ENCODE data around the gene UFSP2.

UFSP2 gene

DNA sequence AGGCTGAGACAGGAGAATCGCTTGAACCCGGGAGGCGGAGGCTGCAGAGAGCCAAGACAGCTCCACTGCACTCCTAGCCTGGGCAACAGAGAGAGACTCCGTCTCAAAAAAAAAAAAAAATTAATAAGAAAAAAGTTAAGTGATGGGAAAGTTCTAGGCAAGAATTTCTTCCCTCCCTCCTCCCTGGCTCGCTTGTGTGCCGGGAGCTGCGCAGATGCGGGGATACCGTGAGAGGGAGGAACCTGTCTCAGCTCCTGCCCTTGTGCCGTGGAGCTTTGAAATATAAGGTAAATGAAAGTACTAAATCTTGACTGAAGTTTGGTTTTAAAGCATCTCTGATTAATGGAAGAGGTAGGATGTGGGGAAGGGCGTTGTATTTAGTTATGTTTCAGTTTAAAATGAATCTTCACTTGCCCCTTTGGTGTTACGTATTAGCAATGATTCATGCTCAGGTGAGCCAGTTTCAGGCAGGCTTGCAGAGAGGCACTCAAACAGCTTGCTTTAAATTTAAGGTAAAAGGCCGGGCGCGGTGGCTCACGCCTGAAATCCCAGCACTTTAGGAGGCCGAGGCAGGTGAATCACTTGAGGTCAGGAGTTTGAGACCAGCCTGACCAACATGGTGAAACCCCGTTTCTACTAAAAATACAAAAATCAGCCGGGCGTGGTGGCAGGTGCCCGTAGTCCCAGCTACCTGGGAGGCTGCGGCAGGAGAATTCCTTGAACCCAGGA is 1.4 kb upstream of the UFSP2 start:
- no peak for FAIRE-seq

DNA sequence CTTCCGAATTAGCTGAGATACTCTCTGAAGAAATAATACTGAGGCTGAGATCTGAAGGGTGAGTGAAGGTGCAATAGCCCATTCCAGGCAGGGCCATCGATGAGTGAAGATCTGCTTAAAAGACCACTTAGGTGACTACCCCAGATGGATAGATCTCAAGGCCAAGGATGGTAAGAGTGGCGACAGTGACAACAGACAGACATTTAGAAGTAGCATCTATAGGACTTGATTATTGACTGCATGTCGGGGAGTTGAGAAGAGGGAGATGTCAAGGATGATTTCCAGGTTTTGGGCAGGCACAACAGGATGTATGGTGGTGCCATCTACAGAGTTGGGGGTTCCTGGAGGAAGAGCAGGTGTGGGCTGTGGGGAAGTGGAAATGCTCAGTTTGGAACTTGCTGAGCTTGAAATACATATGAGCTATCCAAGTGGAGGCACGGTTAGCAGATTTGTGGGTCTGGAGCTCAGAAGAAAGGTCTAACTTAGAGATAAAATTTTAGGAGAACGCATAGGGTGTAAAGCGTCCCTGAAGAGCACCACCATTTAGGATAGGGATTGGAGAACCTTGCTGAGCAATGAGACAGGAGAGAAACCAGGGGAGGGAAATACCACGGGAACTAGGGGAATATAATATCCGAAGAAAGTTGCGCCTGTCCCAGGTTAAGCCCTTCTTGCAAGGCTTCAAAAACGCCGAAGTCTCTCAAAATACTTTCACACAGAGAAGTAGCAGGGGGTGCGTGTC is 688 bp downstream of the UFSP2 start:
- peak; percentile 45 for DNase-seq (ENCODE audit: insufficient read length, low spot score)
- FAIRE-seq, result no peak

More for the DNA sequence above, 1.4 kb upstream of the UFSP2 start:
- no peak for DNase-seq (ENCODE audit: insufficient read length, low spot score)

DNA sequence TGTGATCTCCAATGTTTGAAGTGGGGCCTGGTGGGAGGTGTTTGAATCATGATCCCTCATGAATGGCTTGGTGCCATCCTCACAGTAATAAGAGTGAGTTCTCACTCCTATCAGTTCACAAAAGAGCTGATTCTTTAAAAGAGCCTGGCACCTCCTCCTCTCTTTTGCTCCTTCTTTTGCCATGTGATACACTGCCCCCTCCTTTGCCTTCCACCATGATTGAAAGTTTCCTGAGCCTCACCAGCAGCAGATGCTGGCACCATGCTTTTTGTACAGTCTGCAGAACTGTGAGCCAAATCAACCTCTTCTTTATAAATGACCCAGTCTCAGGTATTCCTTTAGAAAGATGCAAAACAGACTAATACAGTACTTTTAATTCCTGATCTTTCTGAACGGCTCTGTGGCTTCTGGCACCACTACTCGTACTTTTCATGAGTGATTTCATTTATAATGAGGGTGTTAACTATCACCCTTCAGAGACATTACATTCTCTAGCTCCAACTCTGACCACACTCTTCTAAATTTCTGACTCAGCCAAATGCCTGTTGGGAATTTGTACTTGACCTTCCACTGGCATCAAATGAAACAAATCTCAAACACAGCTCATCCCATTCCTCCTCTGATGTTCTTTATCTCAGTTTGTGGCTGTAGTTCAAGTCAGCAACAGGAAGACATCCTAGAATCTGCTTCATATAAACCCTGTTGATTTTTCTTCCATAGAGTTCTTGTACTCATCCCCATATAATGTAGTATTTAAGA is 4.2 kb downstream of the UFSP2 start:
- FAIRE-seq, result no peak

DNA sequence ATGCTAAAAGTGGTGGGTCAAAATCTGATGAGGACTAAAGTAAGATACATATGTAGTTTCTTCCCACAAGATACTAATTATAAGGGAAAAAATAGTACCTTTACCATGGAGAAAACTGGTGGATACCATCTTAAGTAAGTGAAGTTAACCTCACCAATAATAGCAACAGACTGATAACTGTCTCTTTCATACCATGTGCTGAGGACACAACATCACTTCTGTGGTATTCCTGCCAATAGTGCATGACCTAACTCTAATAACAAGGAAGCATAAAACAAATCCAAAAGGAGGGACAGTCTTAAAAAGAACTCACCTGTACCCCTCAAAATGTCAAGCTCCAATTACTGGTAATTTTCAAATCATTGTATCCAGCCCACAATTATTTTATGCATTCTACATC is 8.8 kb downstream of the UFSP2 start:
- no peak for FAIRE-seq
- DNase-seq (ENCODE audit: insufficient read length, low spot score), result no peak

More for the DNA sequence above, 4.2 kb downstream of the UFSP2 start:
- DNase-seq (ENCODE audit: insufficient read length, low spot score), result no peak

DNA sequence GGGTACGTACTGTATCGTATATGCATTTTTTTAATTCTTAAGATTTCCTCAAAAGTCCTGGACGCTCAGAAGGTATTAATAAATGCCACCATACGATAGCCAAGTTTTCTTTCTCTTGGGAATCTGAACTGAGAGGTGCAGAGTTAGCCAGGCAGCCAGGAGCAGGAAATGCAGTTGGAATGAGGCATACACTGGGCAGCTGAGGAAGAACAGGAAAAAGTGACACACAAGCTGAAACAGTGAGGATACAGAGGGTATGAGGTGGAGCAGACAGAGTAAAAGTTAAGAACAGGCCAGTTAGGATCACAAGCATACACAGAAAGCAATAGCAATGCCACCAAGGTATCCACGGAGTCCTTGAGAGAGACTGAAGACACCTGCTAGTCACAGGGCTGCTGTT is 13.4 kb downstream of the UFSP2 start:
- no peak for DNase-seq (ENCODE audit: insufficient read length, low spot score)
- FAIRE-seq, result no peak

DNA sequence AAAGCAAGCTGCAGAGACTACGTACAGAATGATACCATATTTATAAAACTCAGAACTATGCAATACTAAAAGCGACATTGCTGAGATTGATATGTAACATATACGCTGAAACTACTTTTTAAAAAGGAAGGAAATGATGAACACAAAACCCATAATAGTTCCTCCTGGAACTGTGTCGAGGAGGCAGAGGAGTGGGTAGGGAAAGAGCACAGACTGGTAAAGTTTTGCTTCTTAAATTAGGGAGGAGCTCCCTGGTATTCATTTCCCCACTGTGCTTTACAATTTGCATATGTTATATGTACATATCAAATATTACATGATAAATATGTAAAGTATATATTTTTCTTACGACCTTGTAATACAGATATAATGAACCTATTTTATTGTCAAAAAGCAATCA is 13.9 kb downstream of the UFSP2 start:
- no peak for DNase-seq (ENCODE audit: insufficient read length, low spot score)
- no peak for FAIRE-seq

DNA sequence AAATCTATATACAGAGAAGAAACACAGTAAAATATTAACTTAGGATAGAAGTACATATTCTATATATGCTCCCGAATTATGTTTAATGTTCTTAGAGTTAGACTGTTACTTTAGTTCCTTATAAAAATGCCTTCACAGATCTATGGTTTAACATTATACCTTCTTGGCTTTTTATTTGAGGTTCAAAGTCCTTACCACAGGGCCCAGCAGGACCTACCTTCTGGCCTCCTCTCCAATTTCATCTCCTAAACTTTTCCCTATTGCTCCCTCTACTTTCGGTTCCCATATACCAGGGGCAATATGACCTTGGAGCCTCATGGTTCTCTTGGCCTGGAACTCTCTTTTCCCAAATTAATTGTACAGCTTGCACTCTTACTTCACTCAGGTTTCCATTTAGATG is 17.3 kb downstream of the UFSP2 start:
- DNase-seq (ENCODE audit: insufficient read length, low spot score), result no peak
- no peak for FAIRE-seq

DNA sequence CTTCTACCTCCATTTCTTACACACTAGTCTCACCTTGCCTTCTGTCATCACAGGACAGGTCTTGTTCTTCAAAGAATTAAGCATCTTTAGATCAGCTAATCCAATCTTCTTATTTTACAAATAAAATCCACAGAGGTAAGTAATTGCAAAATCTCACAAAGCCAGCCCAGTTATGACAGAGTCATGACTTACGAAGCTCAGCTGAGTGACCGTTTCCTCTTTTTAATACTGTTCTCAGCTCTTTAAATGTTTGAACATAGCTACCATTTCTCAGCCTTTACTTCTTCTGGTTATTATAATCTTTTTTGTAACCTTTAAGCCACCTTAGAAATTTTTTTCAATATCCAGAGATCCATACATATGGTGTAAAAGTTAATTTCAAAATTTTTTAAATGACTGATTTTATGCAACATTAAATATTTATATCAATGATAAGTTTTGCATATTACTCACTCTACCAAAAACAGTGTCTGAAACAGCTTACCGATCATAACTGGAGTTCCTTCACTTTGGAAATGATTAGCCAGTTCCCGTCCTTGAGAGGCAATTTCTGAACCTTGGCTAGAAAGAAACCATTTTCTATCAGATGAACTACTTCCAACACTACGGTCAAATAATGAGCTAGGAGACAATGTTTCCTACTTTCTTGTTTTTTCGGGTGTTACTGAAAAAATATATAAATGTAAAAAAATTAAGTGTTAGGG is 20.3 kb downstream of the UFSP2 start:
- no peak for DNase-seq (ENCODE audit: insufficient read length, low spot score)
- no peak for FAIRE-seq

DNA sequence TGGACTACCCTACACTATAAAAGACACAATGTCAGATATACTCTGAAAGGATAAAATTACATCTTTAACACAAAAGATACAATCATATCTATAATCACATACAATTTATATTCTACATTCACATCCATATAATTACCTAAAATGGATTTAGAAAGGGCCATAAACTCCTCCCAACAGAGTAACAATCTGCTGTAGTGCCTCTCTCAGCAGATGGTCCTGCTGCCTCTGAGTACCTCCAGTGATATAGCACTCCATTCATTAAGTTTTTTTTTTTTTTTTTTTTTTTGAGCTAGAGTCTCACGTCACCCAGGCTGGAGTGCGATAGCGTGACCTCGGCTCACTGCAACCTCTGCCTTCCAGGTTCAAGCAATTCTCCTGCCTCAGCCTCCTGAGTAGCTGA is 21.7 kb downstream of the UFSP2 start:
- no peak for DNase-seq (ENCODE audit: insufficient read length, low spot score)
- no peak for FAIRE-seq

DNA sequence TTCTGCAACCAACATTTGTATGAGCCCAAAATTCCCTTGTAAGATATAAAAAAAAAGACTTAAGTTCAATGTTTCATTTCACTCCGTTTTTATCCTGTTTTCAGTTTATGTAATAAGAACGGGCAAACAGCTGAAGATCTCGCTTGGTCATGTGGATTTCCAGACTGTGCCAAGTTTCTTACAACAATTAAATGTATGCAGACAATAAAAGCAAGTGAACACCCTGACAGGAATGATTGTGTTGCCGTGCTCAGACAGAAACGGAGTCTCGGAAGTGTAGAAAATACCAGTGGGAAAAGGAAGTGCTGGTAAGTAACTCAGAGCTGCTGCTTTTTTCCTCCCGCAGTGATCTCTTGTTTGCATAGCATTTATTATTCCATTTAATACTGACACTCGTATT is 26.3 kb downstream of the UFSP2 start:
- DNase-seq (ENCODE audit: insufficient read length, low spot score) (no peak), FAIRE-seq (no peak)

DNA sequence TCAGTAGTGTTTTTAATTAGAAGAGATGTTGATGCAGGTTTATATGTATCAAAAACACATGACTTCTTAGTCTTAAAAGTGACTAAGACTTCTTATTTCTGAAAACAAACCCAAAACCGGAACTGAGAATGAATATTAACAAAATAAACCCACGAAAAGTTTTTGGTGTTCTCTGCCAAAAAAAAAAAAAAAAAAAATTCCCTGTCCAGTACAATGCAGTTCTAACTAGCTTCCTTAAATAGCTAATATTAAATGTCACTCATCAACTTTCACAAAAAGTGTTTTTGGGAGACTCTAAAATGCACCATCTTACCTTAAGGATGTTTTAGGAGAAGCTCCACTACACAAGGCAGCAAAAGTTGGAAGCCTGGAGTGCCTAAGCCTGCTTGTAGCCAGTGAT is 27.1 kb downstream of the UFSP2 start:
- FAIRE-seq (no peak), DNase-seq (ENCODE audit: insufficient read length, low spot score) (no peak)

DNA sequence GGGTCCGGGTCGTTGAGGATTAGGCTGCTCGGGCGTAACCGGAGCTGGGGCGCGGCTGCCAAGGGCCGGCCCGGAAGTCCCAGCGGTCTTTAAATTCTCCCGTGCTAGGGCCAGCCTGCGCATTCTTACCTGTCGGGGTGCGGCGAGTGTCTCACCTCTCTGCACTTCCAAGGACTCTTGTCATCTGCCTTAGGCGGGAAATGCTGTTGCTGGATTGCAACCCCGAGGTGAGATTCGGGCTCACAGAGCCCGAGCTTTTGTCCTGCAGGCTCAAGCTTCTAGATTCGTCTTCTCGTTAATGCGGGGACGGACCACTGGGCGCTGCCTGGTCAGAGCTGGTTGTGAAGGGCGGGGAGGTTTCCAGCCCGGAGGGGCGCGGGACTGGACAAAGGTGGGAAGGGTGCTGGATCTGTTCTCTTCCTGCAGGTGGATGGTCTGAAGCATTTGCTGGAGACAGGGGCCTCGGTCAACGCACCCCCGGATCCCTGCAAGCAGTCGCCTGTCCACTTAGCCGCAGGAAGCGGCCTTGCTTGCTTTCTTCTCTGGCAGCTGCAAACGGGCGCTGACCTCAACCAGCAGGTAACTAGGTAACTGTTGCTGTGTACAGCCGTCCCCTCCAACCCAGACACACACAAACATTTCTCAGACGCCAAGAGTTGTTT is 28.9 kb downstream of the UFSP2 start, which contains the start of gene ANKRD37:
Gene ANKRD37, plus strand, starts transcription at position 118 of the 662 bp plus-strand sequence. Its CDS starts 83 bp downstream, at position 201.
- no peak for FAIRE-seq
- DNase-seq (ENCODE audit: insufficient read length, low spot score), result no peak

DNA sequence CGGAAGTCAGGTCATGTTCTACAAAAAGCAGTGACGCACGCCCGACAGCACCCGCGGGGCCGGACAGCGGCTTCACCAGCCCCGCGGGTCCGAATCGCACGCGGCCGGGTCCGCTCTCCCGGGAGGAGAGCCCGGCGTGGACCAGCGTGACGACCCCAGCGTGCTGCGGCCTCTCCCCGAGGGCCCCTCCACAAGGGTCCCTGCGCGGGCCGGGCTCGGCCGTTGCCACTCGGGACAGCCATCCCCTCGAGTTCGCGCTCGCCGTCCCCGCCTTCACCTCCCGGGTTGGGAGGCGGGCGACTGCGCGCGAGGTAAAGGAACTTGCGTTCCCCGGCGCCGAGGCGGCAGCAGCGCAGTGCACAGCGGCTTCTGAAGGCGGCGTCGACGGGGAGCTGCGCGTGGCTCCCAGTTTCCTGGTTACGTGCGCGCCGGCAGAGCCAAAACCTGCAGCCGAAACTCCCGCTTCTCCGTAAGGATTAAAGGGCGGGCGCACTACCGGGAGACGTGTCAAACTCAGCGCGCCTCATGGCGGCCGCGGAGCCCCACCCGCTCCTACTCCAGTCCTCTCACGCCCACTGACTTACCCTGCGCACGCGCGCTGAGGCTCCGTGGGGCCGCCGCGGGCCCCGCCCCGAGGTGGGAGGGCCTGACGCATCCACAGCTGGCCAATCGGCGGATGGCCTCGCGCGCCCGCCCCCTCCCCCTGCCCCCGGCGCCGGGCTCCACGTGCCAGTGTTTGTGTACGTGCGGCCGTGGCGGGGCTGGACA is 29.6 kb downstream of the UFSP2 start:
- peak; percentile 98 for FAIRE-seq
- DNase-seq (ENCODE audit: insufficient read length, low spot score), result peak; percentile 97

DNA sequence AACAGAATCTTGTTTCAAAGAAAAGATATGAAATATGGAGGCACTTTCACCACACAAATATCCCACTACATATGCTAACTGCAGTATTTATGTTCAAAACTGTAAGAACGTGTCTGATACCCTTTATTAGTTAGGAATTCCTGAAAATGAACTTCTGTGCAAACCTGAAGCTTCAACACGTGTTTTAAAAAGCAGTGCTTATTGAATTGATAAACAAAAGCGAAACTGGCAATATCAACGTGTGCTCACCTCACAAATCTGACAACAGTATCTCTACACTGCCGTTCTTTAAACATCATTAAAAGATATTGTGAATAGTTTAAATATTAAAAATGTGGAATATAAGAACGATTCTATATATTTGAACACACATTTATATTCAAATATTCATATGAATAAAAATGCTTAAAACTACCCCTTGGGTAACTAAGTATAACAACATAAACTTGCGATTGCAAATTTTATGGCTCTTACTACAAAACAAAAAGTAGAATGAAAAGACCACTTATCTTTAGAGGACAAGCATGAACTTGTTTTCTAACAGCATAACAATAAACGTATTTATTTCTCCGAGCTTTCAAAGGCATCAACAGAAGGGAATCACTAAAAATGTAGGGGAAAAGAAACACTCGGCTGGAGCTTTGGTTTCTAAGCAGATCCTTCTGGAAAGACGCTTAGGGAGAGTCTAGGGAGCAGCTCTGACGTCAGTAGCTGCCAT is 30.4 kb downstream of the UFSP2 start, which contains the start of gene LRP2BP:
Gene LRP2BP, minus strand, starts transcription at position 687 of the 718 bp plus-strand sequence. CDS start 17,738 bp downstream, outside the sequence.
- FAIRE-seq (no peak), DNase-seq (ENCODE audit: insufficient read length, low spot score) (peak; percentile 90)

DNA sequence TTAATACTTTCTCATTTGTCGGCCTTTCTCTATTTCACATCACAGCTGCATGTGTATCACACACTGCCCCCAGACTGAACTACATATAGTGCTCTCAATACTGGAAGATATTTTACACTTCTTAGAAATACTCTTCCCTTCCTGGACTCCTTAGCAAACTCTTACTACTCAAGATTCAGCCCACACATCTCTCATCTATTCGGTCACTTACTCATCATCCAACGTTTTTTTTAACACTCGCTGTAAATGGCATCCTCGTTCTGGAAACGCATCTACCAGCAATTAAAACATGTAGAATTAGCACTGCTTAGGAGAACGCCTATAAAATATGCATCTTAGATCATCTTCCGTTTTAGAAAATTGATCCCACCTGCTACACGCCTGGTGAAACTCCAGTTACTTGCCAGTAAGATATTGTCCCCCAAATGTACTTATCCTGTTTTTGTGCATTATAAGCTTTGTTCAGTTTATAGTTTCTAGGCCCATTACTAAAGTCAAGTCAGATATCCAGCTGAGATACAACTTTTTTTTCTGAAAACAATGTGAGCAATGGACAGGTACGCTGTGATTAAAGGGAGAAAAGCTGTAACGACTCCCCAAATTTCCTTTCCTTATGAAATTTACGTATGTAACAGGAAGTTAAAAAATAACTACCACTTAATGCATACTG is 31.1 kb downstream of the UFSP2 start:
- no peak for FAIRE-seq
- no peak for DNase-seq (ENCODE audit: insufficient read length, low spot score)

DNA sequence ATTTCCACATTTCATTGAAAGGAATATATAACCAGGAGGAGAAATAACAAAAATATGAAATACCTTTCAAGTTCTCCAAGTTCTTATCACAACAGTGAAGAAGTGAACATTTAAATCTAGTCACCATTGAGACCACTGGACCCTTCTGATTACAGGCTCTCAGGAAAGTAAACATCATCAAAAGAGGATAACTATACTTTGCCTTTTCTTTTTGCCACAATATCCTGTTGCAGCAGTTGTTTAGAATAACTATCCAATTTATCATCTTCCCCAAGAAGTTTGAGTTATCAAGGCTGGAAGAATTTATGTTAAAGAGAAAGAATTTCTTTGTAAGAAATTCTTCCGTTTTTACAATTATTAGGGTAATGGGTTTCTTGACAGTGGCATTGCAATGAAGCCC is 33.6 kb downstream of the UFSP2 start:
- FAIRE-seq (no peak), DNase-seq (ENCODE audit: insufficient read length, low spot score) (no peak)

DNA sequence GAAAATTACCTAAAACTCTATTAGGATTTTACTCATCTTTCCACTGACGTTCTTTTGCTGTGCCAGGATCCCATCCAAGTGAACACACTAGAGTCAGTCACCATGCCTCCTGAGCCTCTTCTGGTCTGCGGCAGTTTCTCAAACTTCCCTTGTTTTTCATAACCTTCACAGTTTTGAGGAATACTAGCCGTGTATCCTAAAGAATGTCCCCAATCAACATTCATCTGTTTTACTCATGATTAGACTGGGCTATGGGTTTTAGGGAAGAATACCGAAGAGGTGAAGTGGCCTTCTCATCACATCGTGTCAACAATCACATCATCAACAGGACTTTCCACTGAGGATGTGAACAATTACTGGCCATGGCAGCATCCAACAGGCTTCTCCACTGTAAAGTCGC is 34.8 kb downstream of the UFSP2 start:
- no peak for DNase-seq (ENCODE audit: insufficient read length, low spot score)
- FAIRE-seq, result no peak

DNA sequence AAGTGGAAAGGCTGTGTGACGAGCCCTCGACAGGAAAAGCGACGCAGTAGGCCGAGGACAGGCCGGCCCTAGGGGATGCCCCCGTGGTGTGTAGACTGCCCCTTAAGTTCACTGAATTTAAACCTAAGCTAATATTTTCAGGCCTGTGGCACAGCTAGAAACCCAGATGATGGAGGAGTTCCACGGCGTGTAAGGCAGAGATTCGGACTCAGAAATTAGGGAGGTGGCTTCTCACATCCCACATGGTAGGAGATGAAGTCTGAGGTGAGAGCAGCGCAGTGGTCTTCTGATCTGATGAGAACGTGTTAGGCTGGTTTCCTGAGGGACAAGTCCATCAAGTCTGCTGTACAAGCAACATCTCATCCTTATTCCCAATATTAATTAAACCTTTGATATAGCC is 37.8 kb downstream of the UFSP2 start:
- no peak for DNase-seq (ENCODE audit: insufficient read length, low spot score)
- no peak for FAIRE-seq

All from HTR-8/SVneo (cell line).